Parathyroid adenoma (tissue), 2 donors: Measurements from ENCODE around the gene SERPINH1.

Experiments
- H2AFZ ChIP-seq: fragments of 300-600 bp; sonication (generic); one replicate; pipeline ENCODE4 v1.7.0; 2017; ENCODE audit warnings: antibody characterized with exemption, mild to moderate bottlenecking
- H3K27ac ChIP-seq: fragments of 300-600 bp; sonication (generic); one replicate; pipeline ENCODE4 v1.7.0; 2017
- H3K27me3 ChIP-seq: fragments of 300-600 bp; sonication (generic); one replicate; pipeline ENCODE4 v1.7.0; 2017; ENCODE audit warnings: low read length; ENCODE audit not compliant: control insufficient read depth, insufficient read depth
- H3K36me3 ChIP-seq: fragments of 300-600 bp; sonication (generic); one replicate; pipeline ENCODE4 v1.7.0; 2017; ENCODE audit warnings: low read length; ENCODE audit not compliant: control insufficient read depth, insufficient read depth
- H3K4me1 ChIP-seq: fragments of 300-600 bp; sonication (generic); one replicate; pipeline ENCODE4 v1.7.0; 2017; ENCODE audit warnings: control low read depth
- H3K4me2 ChIP-seq: fragments of 300-600 bp; sonication (generic); one replicate; pipeline ENCODE4 v1.7.0; 2017; ENCODE audit warnings: low read length
- H3K4me3 ChIP-seq: fragments of 300-600 bp; sonication (generic); one replicate; pipeline ENCODE4 v1.7.0; 2017; ENCODE audit warnings: low read depth, low read length
- H3K79me2 ChIP-seq: fragments of 300-600 bp; sonication (generic); one replicate; pipeline ENCODE4 v1.7.0; 2017; ENCODE audit warnings: control low read depth
- H3K9ac ChIP-seq: fragments of 300-600 bp; sonication (generic); one replicate; pipeline ENCODE4 v1.7.0; 2017; ENCODE audit warnings: mild to moderate bottlenecking
- H3K9me3 ChIP-seq: fragments of 300-600 bp; sonication (generic); one replicate; pipeline ENCODE4 v1.7.0; 2017; ENCODE audit warnings: low read length; ENCODE audit not compliant: control insufficient read depth
- TF ChIP-seq, protein P1 (sequence below): fragments of 300-600 bp; sonication (generic); IDR thresholded peaks from one replicate; pipeline ENCODE4 v1.7.0; 2017; ENCODE audit warnings: antibody characterized with exemption, mild to moderate bottlenecking
- donor health status: primary hyperparathyroidism.

The SERPINH1 gene

GRCh38 chr11:75589051-75589450, 27.0 kb downstream of the SERPINH1 start:
- TF ChIP-seq, protein P1, sequence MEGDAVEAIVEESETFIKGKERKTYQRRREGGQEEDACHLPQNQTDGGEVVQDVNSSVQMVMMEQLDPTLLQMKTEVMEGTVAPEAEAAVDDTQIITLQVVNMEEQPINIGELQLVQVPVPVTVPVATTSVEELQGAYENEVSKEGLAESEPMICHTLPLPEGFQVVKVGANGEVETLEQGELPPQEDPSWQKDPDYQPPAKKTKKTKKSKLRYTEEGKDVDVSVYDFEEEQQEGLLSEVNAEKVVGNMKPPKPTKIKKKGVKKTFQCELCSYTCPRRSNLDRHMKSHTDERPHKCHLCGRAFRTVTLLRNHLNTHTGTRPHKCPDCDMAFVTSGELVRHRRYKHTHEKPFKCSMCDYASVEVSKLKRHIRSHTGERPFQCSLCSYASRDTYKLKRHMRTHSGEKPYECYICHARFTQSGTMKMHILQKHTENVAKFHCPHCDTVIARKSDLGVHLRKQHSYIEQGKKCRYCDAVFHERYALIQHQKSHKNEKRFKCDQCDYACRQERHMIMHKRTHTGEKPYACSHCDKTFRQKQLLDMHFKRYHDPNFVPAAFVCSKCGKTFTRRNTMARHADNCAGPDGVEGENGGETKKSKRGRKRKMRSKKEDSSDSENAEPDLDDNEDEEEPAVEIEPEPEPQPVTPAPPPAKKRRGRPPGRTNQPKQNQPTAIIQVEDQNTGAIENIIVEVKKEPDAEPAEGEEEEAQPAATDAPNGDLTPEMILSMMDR, result no peak
- Histone ChIP-seq H3K79me2 (no peaks in the 10 kb centered on the region), H3K36me3 (no peaks in the 10 kb centered on the region), H3K4me2 (no peak overlapping the region), H2AFZ (no peak overlapping the region), H3K9me3 (no peaks in the 10 kb centered on the region), H3K4me1 (peaks cover 4% of the 10 kb centered on the region), H3K27ac (no peak overlapping the region), H3K9ac (no peak overlapping the region), H3K4me3 (no peak overlapping the region), H3K27me3 (no peaks in the 10 kb centered on the region)

GRCh38 chr11:75589933-75590332, 27.9 kb downstream of the SERPINH1 start:
- H3K36me3 ChIP-seq, result no peaks in the 10 kb centered on the region
- no peaks in the 10 kb centered on the region for H3K27me3 ChIP-seq
- no peak overlapping the region for H3K4me3 ChIP-seq
- no peaks in the 10 kb centered on the region for H3K9me3 ChIP-seq
- TF ChIP-seq, protein P1, result no peak
- H3K4me2 ChIP-seq, result no peak overlapping the region
- no peak overlapping the region for H3K9ac ChIP-seq
- H3K4me1 ChIP-seq, result no peaks in the 10 kb centered on the region
- no peak overlapping the region for H3K27ac ChIP-seq
- H2AFZ ChIP-seq, result no peak overlapping the region
- no peaks in the 10 kb centered on the region for H3K79me2 ChIP-seq

- Histone ChIP-seq H2AFZ (no peak overlapping the region), H3K9me3 (no peaks in the 10 kb centered on the region), H3K27me3 (no peaks in the 10 kb centered on the region), H3K4me3 (no peak overlapping the region), H3K4me1 (no peaks in the 10 kb centered on the region), H3K4me2 (no peak overlapping the region), H3K36me3 (no peaks in the 10 kb centered on the region), H3K79me2 (no peaks in the 10 kb centered on the region), H3K9ac (no peak overlapping the region), H3K27ac (no peak overlapping the region)
- TF ChIP-seq, protein P1, result no peak
Observed at GRCh38 chr11:75591371-75591770, 29.3 kb downstream of the SERPINH1 start.

DNA sequence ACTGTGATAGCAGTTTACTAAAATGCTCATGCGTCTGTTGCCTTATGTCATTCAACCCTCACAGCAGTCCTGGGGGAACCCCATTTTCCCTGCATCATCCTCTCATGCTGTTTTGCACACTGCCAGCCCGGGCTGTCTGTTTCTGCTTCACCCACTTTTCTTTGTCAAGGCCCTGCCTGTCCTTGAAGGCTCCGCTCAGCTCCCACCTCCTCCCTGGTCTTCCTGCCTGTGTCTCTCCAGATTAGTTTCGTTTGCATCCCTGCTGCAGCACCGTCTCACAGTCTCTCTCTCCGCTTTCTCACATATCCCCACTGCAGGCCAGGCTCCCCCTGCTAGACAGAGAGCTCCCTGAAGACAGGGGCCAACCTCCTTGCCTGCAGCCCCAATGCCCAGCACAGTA, 29.9 kb downstream of the SERPINH1 start:
- Histone ChIP-seq H2AFZ (no peak overlapping the region), H3K27ac (no peak overlapping the region), H3K9ac (no peak overlapping the region), H3K4me2 (no peak overlapping the region), H3K4me1 (no peaks in the 10 kb centered on the region), H3K27me3 (no peaks in the 10 kb centered on the region), H3K36me3 (no peaks in the 10 kb centered on the region), H3K79me2 (no peaks in the 10 kb centered on the region), H3K9me3 (no peaks in the 10 kb centered on the region), H3K4me3 (no peak overlapping the region)
- TF ChIP-seq, protein P1, result no peak

DNA sequence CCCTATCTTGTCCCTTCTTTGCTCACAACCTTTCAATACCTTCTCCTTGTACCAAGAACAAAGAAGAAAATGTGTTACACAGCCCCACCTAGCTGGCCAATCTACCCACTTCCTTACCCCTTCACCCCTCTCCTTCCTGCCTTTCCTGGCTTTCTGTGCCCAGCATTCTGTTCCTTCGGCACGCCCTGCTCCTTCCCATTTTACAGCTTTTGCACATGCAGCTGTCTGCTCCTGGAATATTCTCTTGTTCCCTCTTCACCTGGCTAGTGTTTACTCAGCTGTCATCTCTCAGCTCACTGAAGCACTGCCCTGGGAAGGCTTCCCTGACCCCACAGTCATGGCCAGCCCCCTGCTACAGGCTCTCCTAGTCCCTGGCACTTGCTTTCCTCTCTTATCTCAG, 30.7 kb downstream of the SERPINH1 start:
- no peak overlapping the region for H3K4me3 ChIP-seq
- no peaks in the 10 kb centered on the region for H3K27me3 ChIP-seq
- no peak overlapping the region for H3K9ac ChIP-seq
- no peak overlapping the region for H3K4me2 ChIP-seq
- TF ChIP-seq, protein P1, result no peak
- no peak overlapping the region for H2AFZ ChIP-seq
- H3K79me2 ChIP-seq, result no peaks in the 10 kb centered on the region
- no peaks in the 10 kb centered on the region for H3K36me3 ChIP-seq
- no peaks in the 10 kb centered on the region for H3K9me3 ChIP-seq
- no peaks in the 10 kb centered on the region for H3K4me1 ChIP-seq
- H3K27ac ChIP-seq, result no peak overlapping the region
